LoVo (cell line): Measurements from ENCODE around the gene COL23A1.

Experiments used
- DNase-seq: peaks from one replicate; pipeline ENCODE4 v3.0.0-alpha.2; 2016; ENCODE audit warnings: low spot score

Gene COL23A1

GRCh38 chr5:178531786-178532185, 58.4 kb downstream of the COL23A1 start:
- no peak for DNase-seq

- DNase-seq, result no peak
Measured at GRCh38 chr5:178530526-178530925, 59.7 kb downstream of the COL23A1 start.

DNA sequence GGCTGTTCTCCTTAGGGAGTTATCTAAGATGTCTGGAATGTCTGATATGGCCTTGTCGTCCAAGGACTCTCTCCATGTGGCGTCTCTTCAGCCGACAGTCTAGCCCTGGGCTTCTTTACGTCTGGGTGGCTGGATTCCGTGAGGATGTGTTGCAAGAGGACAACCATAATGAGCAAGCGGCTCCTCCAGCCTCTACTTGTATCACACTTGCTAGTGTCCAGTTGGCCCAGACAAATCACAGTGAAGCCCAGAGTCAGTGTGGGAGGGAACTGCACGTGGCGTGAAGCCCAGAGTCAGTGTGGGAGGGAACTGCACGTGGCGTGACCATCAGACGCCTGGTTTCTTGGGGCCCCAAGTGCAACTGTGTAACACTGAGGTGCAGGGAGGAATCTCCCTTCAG, 61.1 kb downstream of the COL23A1 start:
- no peak for DNase-seq

GRCh38 chr5:178527458-178528307, 62.5 kb downstream of the COL23A1 start:
- DNase-seq, result no peak

GRCh38 chr5:178526773-178527457, 63.3 kb downstream of the COL23A1 start:
- no peak for DNase-seq

GRCh38 chr5:178525906-178526732, 64.1 kb downstream of the COL23A1 start:
- DNase-seq, result no peak

- no peak for DNase-seq
Measured at GRCh38 chr5:178524093-178524882, 65.9 kb downstream of the COL23A1 start.

DNA sequence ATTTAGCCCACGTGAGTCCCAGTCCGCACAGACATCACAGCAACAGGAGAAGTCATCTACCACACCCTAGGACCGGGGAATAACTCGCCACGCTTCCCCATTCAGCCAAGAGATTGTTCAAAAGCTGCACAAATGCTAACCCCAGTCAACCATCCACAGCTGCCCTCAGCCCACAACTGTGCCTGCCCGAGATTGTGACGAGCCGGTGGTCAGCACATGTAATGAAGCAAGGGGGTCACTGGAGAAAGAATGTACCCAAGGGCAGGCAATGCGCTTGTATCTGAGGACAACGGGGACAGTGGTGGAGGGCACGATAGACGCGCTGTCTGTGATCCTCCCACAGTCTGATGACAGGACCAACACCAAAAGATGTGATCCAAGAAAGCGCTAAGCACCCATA, 67.8 kb downstream of the COL23A1 start:
- no peak for DNase-seq

DNA sequence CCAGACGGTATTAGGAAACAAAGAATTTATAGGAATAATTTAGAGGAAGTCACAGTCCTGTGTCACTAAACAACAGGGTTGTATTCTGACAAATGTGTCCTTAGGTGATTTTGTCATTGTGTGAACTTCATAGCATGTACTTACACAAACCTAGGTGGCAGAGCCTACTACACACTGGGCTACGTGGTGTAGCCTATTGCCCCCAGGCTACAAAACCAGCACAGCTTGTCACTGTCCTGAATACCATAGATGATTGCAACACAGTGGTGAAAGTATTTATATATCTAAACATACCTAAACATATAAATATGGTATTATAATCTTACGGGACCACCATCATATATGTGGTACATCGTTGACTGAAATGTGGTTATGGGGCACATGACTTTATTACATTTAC, 69.3 kb downstream of the COL23A1 start:
- DNase-seq, result no peak

DNA sequence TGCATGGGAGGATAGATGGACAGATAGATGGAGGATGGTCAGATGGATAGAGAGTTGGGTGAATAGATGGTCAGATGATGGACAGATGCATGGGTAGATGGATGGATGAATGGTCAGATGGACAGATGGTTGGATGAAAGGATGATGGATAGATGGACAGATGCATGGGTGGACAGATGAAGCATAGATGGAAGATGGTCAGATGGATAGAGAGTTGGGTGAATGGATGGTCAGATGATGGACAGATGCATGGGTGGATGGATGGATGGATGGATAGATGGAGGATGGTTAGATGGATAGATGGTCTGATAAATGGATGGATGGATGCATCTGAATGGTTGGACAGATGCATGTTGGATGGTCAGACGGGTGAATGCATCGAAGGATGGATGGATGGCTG, 70.4 kb downstream of the COL23A1 start:
- DNase-seq, result no peak

- DNase-seq, result no peak
Measured at GRCh38 chr5:178519155-178519554, 71.0 kb downstream of the COL23A1 start.

DNA sequence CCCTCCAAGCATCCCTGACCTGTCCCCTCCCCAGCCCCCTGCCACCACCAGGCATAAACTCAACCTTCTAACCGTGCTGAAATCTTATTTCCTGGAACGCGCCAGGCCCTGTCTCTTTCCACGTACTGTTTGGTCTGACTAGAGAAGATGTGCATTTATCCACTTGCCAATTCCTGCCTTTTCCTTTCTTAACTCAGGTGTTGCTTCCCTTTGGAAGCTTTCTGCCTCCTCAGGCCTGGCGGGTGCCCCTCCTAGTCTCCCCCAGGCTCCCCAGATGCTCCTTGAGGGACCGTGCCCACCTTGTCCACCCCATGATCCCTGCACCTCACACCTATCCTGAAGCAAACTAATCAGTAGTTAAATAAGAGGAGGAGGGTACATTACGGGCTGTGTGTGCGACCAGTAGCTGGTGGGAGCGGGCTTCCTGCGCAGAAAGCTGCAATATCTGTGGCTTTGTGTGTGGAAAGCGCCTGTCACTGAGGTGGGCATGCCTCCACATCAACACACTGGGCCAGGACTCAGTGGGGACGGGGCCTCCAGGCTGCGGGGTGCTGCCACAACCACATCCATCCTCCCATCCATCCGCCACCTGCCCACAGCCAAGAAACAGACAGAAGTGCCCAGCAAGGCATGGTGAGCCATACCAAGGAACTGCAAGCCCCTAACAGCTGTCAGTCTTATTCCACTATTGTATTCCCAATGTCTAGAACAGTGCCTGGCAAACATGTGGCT, 73.5 kb downstream of the COL23A1 start:
- no peak for DNase-seq

DNA sequence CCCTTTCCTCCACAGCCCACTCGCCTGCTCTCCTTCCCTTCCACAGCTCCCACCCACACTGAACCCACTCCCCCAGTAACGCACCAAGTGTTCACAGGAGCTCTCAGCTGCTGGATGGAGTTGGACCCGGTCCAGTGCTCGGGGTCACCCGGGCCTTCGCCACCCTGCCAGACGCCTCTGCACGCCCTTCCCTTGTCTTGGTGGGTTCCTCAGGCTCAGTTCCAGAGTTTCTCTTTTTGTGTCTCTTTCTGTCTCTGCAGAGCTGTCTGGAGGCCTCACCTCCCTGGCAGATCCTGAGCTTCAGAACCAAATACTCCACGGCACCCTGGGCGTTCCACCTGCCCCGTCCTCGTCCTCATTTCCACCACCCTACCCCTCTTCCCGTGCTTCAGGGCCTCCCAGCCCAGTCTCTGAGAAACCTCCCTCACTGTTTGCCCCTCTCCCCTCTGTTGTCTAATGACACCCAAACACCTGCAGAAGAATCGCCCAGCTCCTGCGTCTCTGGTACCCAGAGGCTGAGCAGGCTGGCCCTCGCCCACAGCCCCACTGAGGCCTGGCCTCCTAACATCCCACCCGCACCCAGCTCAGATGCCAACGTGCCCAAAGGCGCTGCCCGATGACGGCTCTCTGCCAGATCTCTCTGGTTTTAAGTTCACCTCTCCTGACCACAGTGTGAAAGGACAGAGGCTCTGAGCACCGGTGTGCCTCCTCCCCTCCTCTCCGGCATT, 74.3 kb downstream of the COL23A1 start:
- no peak for DNase-seq

DNA sequence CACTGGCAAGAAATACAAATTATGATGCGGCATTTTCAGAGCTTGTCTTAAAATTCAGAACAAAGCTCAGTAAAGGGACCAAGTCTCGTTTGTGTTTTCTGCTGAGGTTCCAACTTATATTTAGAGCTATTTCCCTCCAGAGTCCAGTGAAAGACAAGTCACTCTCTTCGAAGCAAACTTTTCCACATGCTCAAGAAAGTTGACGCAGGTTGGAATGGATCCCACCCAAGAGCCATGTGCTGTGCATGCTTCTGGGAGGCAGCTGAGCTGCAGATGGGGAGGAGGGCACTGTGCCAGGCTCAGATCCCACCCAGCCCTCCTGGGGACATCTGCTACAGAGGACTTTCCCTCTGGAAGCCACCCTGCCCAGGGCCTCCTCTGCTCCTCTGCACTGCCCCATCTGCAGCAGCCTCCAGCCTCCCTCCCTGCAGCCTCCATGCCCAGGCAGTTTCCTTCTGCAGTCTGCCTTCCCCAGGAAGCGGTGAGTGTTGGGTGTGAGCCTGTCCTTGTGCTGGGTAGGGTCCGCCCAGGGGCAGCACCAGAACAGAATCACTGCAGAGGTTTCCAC, 75.3 kb downstream of the COL23A1 start:
- no peak for DNase-seq

- DNase-seq, result no peak
Measured at GRCh38 chr5:178511172-178511571, 79.0 kb downstream of the COL23A1 start.

- no peak for DNase-seq
Measured at GRCh38 chr5:178509491-178510057, 80.6 kb downstream of the COL23A1 start.

- no peak for DNase-seq
Measured at GRCh38 chr5:178507151-178507932, 82.9 kb downstream of the COL23A1 start.

DNA sequence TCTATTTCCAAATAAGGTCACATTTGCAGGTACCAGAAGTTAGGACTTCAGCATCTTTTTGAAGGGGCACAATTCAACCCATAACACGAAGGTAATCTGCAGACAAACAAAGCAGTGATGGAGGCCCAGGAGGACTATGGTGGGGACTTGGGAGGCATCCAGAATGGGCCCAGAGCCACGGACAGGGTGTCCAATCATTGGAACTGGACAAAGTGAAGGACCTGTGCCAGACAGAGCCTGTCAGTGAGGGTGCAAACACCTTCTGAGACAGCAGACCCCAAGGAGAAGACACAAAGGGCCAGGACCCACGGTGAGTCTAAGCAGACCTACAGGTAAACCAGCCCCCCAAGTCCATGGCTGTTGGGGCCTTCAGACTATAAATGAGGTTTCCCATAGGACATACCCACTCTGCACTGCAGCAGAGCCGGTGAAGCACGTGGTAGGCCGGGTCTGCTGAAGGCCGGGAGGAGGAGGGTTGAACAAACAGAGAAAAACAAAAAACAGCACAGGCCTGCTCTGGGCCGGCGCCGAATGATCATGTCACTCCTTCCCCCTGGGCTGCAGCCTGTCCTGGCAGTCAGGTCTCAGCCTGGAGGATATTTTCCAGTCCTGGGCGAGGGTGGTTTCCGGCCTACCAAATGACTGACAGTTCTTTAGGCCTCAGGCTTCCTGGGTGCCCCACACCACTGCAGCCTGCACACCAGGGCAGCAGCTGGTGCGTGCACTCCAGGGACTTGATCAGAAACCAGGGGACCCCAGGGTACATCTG, 84.4 kb downstream of the COL23A1 start:
- no peak for DNase-seq
